WERI-Rb-1 (cell line): ENCODE data around the gene DDR1.

Experiments
- DNase-seq: peaks from one replicate; pipeline ENCODE4 v3.0.0-alpha.2; 2020
- H3K27ac ChIP-seq: fragments of 250-450 bp; sonication (Bioruptor Pico); 2 replicates; pipeline ENCODE4 v1.5.1; 2020; ENCODE audit warnings: mild to moderate bottlenecking, moderate library complexity
- H3K27me3 ChIP-seq: fragments of 250-450 bp; sonication (Bioruptor Pico); 2 replicates; pipeline ENCODE4 v1.5.1; 2021; ENCODE audit warnings: mild to moderate bottlenecking, low read depth, moderate library complexity; ENCODE audit not compliant: insufficient read depth, severe bottlenecking
- H3K36me3 ChIP-seq: fragments of 250-450 bp; sonication (Bioruptor Pico); 2 replicates; pipeline ENCODE4 v1.5.1; 2020; ENCODE audit warnings: mild to moderate bottlenecking, moderate library complexity
- H3K4me3 ChIP-seq: 2 replicates; pipeline ENCODE4 v1.5.1; 2011; ENCODE audit warnings: low read depth, mild to moderate bottlenecking, control low read depth, low read length
- H3K9me3 ChIP-seq: fragments of 250-450 bp; sonication (Bioruptor Pico); 2 replicates; pipeline ENCODE4 v1.5.1; 2021; ENCODE audit warnings: mild to moderate bottlenecking, moderate library complexity; ENCODE audit not compliant: severe bottlenecking
- CTCF ChIP-seq: IDR thresholded peaks from 2 replicates; pipeline ENCODE4 v1.5.1; 2011; ENCODE audit warnings: low read depth, mild to moderate bottlenecking, control low read depth, inconsistent platforms, low read length

Gene DDR1

GRCh38 chr6:30891450-30891723 lies 7.1 kb downstream of the DDR1 start:
- H3K27me3 ChIP-seq = no peaks in the 10 kb centered on the region
- no peak for TF ChIP-seq CTCF
- no peak for DNase-seq
- no peaks in the 10 kb centered on the region for H3K9me3 ChIP-seq
- H3K4me3 ChIP-seq = no peak overlapping the region
- peaks cover 79% of the 10 kb centered on the region for H3K36me3 ChIP-seq
- no peak overlapping the region for H3K27ac ChIP-seq

- TF ChIP-seq CTCF = no peak
- H3K36me3 ChIP-seq = peaks cover 85% of the 10 kb centered on the region
Observed at GRCh38 chr6:30891816-30892538, 7.7 kb downstream of the DDR1 start.

GRCh38 chr6:30893001-30893591 lies 8.8 kb downstream of the DDR1 start:
- DNase-seq = no peak
- H3K27me3 ChIP-seq = no peaks in the 10 kb centered on the region
- no peaks in the 10 kb centered on the region for H3K9me3 ChIP-seq
- H3K27ac ChIP-seq = no peak overlapping the region
- H3K4me3 ChIP-seq = no peak overlapping the region
- TF ChIP-seq CTCF = peak; percentile 31
- peaks cover 94% of the 10 kb centered on the region for H3K36me3 ChIP-seq

More at GRCh38 chr6:30891816-30892538, 7.7 kb downstream of the DDR1 start:
- H3K27ac ChIP-seq = no peak overlapping the region
- H3K9me3 ChIP-seq = no peaks in the 10 kb centered on the region
- DNase-seq = no peak
- no peak overlapping the region for H3K4me3 ChIP-seq
- no peaks in the 10 kb centered on the region for H3K27me3 ChIP-seq

DNA sequence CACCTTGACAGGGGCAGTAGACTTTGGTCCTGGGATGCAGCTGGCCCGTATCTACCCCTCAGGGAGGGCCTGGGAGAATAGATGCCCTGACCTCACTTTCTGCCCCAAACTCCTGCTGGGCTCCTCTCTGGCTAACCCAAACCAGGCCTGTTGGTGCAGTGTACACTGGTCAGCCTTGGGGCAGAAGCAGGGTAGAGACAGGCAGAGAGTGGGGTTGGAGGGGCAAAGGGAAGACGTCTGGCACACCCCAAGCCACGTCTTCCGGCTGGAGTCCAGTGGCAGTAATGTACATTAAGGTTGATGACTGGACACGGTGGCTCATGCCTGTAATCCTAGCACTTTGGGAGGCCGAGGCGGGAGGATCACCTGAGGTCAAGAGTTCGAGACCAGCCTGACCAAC lies 9.3 kb downstream of the DDR1 start:
- no peaks in the 10 kb centered on the region for H3K27me3 ChIP-seq
- TF ChIP-seq CTCF = no peak
- no peaks in the 10 kb centered on the region for H3K9me3 ChIP-seq
- H3K36me3 ChIP-seq = peaks cover 98% of the 10 kb centered on the region
- no peak overlapping the region for H3K4me3 ChIP-seq
- DNase-seq = no peak
- H3K27ac ChIP-seq = no peak overlapping the region

- Histone ChIP-seq H3K9me3 (no peaks in the 10 kb centered on the region), H3K27me3 (no peaks in the 10 kb centered on the region), H3K36me3 (peaks cover 98% of the 10 kb centered on the region), H3K4me3 (no peak overlapping the region), H3K27ac (no peak overlapping the region)
- TF ChIP-seq CTCF = no peak
- no peak for DNase-seq
Observed at GRCh38 chr6:30894381-30894780, 10.1 kb downstream of the DDR1 start.

DNA sequence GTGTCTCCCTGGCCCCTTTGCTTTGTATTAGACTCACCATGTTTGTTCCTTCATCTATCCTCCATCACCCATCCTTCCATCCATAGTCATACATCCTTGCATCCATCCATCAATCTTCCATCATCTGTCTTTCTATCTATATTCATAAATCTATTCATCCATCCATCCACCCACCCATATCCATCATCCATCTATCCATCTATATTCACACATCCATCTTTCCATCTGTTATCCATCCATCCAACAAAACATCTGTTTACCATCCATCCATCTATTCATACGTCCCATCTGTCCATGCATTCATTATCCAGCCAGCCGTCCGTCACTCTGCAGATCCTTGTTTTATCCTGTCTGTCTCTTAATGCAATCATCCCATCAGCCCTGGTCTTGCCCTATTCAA lies 10.6 kb downstream of the DDR1 start:
- no peak for DNase-seq
- H3K4me3 ChIP-seq = no peak overlapping the region
- H3K27me3 ChIP-seq = no peaks in the 10 kb centered on the region
- no peaks in the 10 kb centered on the region for H3K9me3 ChIP-seq
- H3K36me3 ChIP-seq = peaks cover 98% of the 10 kb centered on the region
- no peak for TF ChIP-seq CTCF
- no peak overlapping the region for H3K27ac ChIP-seq
